ENCODE measurements around the gene IL17B. TPM values are rescaled to one million over a fixed set of nuclear protein-coding genes. Genes with fewer than 3 reads are reported as not detected.

Gene IL17B
- total and polyA plus RNA-seq, 2 of the 13 experiments (the other 11 are each of a cell fraction or from before 2014, with no cell fraction given) = 0.29 to 2.6 TPM

DNA sequence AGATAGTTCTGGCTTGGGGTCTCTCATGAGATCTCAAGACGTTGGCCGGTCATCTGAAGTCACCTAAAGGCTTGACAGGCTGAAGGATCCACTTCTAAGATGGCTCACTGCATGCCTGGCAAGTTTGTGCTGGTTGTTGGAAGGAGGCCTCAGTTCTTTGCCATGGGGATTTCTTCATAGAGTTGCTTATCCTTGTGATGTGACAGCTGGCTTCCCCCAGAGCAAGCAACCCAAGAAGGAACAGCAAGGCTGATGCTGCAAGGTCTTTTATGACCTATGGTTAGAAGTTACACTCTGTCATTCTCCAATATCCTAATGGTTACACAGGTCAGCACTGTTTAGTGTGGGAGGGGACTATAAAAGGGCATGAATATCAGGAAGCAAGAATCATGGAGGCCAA, 54.5 kb downstream of the IL17B start (continued):
- no peak for TF ChIP-seq BHLHE40 (IDR thresholded peaks at IDR 0.05; ENCODE audit: low read length)
- no peak for TF ChIP-seq HOXA5 (CRISPR knock-in tag; IDR thresholded peaks at IDR 0.05)
- TF ChIP-seq, protein P1, sequence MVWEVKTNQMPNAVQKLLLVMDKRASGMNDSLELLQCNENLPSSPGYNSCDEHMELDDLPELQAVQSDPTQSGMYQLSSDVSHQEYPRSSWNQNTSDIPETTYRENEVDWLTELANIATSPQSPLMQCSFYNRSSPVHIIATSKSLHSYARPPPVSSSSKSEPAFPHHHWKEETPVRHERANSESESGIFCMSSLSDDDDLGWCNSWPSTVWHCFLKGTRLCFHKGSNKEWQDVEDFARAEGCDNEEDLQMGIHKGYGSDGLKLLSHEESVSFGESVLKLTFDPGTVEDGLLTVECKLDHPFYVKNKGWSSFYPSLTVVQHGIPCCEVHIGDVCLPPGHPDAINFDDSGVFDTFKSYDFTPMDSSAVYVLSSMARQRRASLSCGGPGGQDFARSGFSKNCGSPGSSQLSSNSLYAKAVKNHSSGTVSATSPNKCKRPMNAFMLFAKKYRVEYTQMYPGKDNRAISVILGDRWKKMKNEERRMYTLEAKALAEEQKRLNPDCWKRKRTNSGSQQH (CRISPR knock-in tag; IDR thresholded peaks at IDR 0.05; ENCODE audit: low read depth) = no peak
- TF ChIP-seq RFX5 (IDR thresholded peaks at IDR 0.05; ENCODE audit: low read depth, low read length) = no peak

MicroRNAs within 50 kb of the gene (microRNA counts, 767-probe panel; counts per million panel counts)
- microRNA hsa-miR-143-3p = not detected

Other genes with a start within 250 kb of the IL17B start
- gene ABLIM3, start 237.8 kb downstream of the IL17B start, total RNA-seq (2016; rRNA removed; fragmentation: Illumina TruSeq; extraction: Trizol) = 0.53 and 0.67 TPM in 2 replicates
- 6.3 and 9.7 TPM in 2 replicates for gene ABLIM3, start 237.8 kb downstream of the IL17B start, polyA plus RNA-seq (2011; rRNA removed)
- gene AFAP1L1, start 107.4 kb downstream of the IL17B start, total RNA-seq (2016; rRNA removed; fragmentation: Illumina TruSeq; extraction: Trizol) = 0.38 and 0.66 TPM in 2 replicates
- gene AFAP1L1, start 107.4 kb downstream of the IL17B start, polyA plus RNA-seq (2011; rRNA removed) = 0.67 and 1.0 TPM in 2 replicates
- gene GRPEL2, start 33.8 kb downstream of the IL17B start, total RNA-seq (2016; rRNA removed; fragmentation: Illumina TruSeq; extraction: Trizol) = 16.6 and 28.4 TPM in 2 replicates
- gene GRPEL2, start 33.8 kb downstream of the IL17B start, polyA plus RNA-seq (2011; rRNA removed) = 9.3 and 13.1 TPM in 2 replicates
- gene PCYOX1L, start 21.2 kb downstream of the IL17B start, total RNA-seq (2016; rRNA removed; fragmentation: Illumina TruSeq; extraction: Trizol) = 0.24 and 1.00 TPM in 2 replicates
- gene PCYOX1L, start 21.2 kb downstream of the IL17B start, polyA plus RNA-seq (2011; rRNA removed) = 3.7 and 5.6 TPM in 2 replicates
- 149 and 210 TPM in 2 replicates for gene CSNK1A1, start 172.1 kb upstream of the IL17B start, total RNA-seq (2016; rRNA removed; fragmentation: Illumina TruSeq; extraction: Trizol)
- gene CSNK1A1, start 172.1 kb upstream of the IL17B start, polyA plus RNA-seq (2011; rRNA removed) = 77.3 and 89.0 TPM in 2 replicates
- gene ARHGEF37, start 202.2 kb upstream of the IL17B start, total RNA-seq (2016; rRNA removed; fragmentation: Illumina TruSeq; extraction: Trizol) = 0.27 TPM in 1 of 2 replicates, not detected in the other
- gene ARHGEF37, start 202.2 kb upstream of the IL17B start, polyA plus RNA-seq (2011; rRNA removed) = 0.18 and 0.39 TPM in 2 replicates